ENCODE results near the gene DEUP1.

- TF ChIP-seq POLR2A (IDR thresholded peaks at IDR 0.05) = no peak
- no peak for TF ChIP-seq CTCF (IDR thresholded peaks at IDR 0.05)
- no peak for TF ChIP-seq POLR2AphosphoS5 (IDR thresholded peaks at IDR 0.05)
- TF ChIP-seq EP300 (IDR thresholded peaks at IDR 0.05) = no peak
Observed at GRCh38 chr11:93393386-93393785, 62.8 kb downstream of the DEUP1 start.

All from sigmoid colon (tissue), 4 donors.